ENCODE measurements around the gene SLC38A3.
A peak's percentile ranks its signal among the peaks of the same experiment; 100 is the strongest.
"Not testable (repeated sequence)": the region's sequence is repeated elsewhere in the genome, so short reads cannot be mapped to it uniquely, and the experiment has no call there.

The SLC38A3 gene

GRCh38 chr3:50229490-50229889 is 24.4 kb downstream of the SLC38A3 start:
- DNase-seq = no peak

GRCh38 chr3:50230104-50230793 is 25.2 kb downstream of the SLC38A3 start:
- DNase-seq = peak in 7 of 56 donors; percentile 4 to 55 (median 18)

- no peak for DNase-seq
Observed at GRCh38 chr3:50230794-50231125, 25.7 kb downstream of the SLC38A3 start.

- DNase-seq = no peak
Observed at GRCh38 chr3:50231581-50231980, 26.5 kb downstream of the SLC38A3 start.

GRCh38 chr3:50232303-50232702 is 27.2 kb downstream of the SLC38A3 start:
- DNase-seq = no peak

GRCh38 chr3:50233176-50233575 is 28.1 kb downstream of the SLC38A3 start:
- peak in 1 of 56 donors; percentile 9 for DNase-seq

GRCh38 chr3:50235716-50236483 is 30.8 kb downstream of the SLC38A3 start, which contains the start of gene GNAI2:
Gene GNAI2, plus strand, starts transcription at chr3:50236204. Its CDS starts 132 bp downstream, at chr3:50236336.
- DNase-seq = peak; percentile 80 to 100 (median 99)

- DNase-seq = no peak
Observed at GRCh38 chr3:50236484-50237132, 31.5 kb downstream of the SLC38A3 start.

- peak in 12 of 56 donors; percentile 14 to 47 (median 36) for DNase-seq
Observed at GRCh38 chr3:50237133-50237651, 32.1 kb downstream of the SLC38A3 start.

GRCh38 chr3:50237754-50238548 is 32.9 kb downstream of the SLC38A3 start:
- peak in 50 of 56 donors; percentile 22 to 87 (median 60) for DNase-seq

GRCh38 chr3:50238549-50239026 is 33.5 kb downstream of the SLC38A3 start:
- peak in 42 of 56 donors; percentile 10 to 83 (median 46) for DNase-seq

- no peak for DNase-seq
Observed at GRCh38 chr3:50239649-50240048, 34.6 kb downstream of the SLC38A3 start.

GRCh38 chr3:50241163-50241562 is 36.1 kb downstream of the SLC38A3 start:
- peak in 2 of 56 donors; percentile 14 to 26 for DNase-seq

GRCh38 chr3:50241713-50242380 is 36.8 kb downstream of the SLC38A3 start:
- no peak for DNase-seq

GRCh38 chr3:50242381-50242770 is 37.3 kb downstream of the SLC38A3 start:
- no peak for DNase-seq

- peak in 19 of 56 donors; percentile 12 to 55 (median 33) for DNase-seq
Observed at GRCh38 chr3:50242851-50243542, 37.9 kb downstream of the SLC38A3 start.

GRCh38 chr3:50243543-50243895 is 38.4 kb downstream of the SLC38A3 start:
- DNase-seq = no peak

- not testable (repeated sequence) for DNase-seq
Observed at GRCh38 chr3:50244813-50245212, 39.7 kb downstream of the SLC38A3 start.

- no peak for DNase-seq
Observed at GRCh38 chr3:50245251-50245745, 40.2 kb downstream of the SLC38A3 start.

Measured in nucleus accumbens (tissue), 56 donors.